ENCODE measurements around the gene FKBP8. TPM values are rescaled to one million over a fixed set of nuclear protein-coding genes. Genes with fewer than 3 reads are reported as not detected.

FKBP8 gene
- total RNA-seq, 1 experiment from 2014 or later = 182 TPM

DNA sequence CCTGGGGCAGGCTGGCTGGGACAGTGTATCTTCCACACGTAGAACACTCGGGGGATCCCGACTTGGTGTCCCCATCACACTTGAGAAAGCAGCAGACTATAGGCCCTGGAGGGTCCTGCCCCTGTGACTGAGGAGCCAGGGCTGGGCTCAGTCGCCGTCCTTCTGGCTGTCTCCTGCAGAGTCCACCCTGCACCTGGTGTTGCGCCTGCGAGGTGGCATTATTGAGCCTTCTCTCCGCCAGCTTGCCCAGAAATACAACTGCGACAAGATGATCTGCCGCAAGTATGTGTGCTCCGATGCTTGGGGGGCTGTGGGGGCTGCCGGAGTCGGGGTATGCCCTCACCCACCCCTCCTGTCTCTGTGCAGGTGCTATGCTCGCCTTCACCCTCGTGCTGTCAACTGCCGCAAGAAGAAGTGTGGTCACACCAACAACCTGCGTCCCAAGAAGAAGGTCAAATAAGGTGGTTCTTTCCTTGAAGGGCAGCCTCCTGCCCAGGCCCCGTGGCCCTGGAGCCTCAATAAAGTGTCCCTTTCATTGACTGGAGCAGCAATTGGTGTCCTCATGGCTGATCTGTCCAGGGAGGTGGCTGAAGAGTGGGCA lies 31.4 kb upstream of the FKBP8 start:
- BruUV-seq (replicated peaks) = no TSS peak
- TF ChIP-seq TCF7L2 (IDR thresholded peaks at IDR 0.05; ENCODE audit: low read depth, low read length) = no peak
- TF ChIP-seq POLR2AphosphoS5 (IDR thresholded peaks at IDR 0.05; ENCODE audit: low read depth, low read length) = no peak
- TF ChIP-seq REST (IDR thresholded peaks at IDR 0.05; ENCODE audit: insufficient read depth in 1 of 2, low read depth in 2 of 2, low read length in 1 of 2) = no peak
- TF ChIP-seq, protein P1, sequence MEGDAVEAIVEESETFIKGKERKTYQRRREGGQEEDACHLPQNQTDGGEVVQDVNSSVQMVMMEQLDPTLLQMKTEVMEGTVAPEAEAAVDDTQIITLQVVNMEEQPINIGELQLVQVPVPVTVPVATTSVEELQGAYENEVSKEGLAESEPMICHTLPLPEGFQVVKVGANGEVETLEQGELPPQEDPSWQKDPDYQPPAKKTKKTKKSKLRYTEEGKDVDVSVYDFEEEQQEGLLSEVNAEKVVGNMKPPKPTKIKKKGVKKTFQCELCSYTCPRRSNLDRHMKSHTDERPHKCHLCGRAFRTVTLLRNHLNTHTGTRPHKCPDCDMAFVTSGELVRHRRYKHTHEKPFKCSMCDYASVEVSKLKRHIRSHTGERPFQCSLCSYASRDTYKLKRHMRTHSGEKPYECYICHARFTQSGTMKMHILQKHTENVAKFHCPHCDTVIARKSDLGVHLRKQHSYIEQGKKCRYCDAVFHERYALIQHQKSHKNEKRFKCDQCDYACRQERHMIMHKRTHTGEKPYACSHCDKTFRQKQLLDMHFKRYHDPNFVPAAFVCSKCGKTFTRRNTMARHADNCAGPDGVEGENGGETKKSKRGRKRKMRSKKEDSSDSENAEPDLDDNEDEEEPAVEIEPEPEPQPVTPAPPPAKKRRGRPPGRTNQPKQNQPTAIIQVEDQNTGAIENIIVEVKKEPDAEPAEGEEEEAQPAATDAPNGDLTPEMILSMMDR (IDR thresholded peaks at IDR 0.05) = no peak
- TF ChIP-seq SIN3A (IDR thresholded peaks at IDR 0.05; ENCODE audit: borderline replicate concordance, insufficient read depth, low read depth, low read length) = no peak
- no peak for ATAC-seq
- Histone ChIP-seq H3K27ac (ENCODE audit: low read length) (no peak overlapping the region), H3K27me3 (ENCODE audit: control insufficient read depth, insufficient read depth, low read length) (no peaks in the 10 kb centered on the region), H3K4me3 (ENCODE audit: low read depth in 2 of 2, low read length in 2 of 2) (no peak overlapping the region), H3K4me1 (ENCODE audit: control insufficient read depth, insufficient read depth, low read length) (peaks cover 7% of the 10 kb centered on the region), H3K36me3 (ENCODE audit: control insufficient read depth, insufficient read depth, low read length) (no peaks in the 10 kb centered on the region), H3K9me3 (ENCODE audit: control insufficient read depth, insufficient read depth, low read depth, low read length) (no peaks in the 10 kb centered on the region)
- no peak for DNase-seq (ENCODE audit: low read depth, low spot score)
- POLR2A ChIA-PET = no interaction called here
- CTCF ChIA-PET = interaction anchor here (0.6 kb wide), 1 partner anchor 49 kb away, joined by 3 read pairs; no protein-coding TSS in a partner anchor
- in situ Hi-C loops (cut with HindIII; ENCODE audit: low pct_unique_long_range_greater_than_20kb, low sequenced_read_pairs) (no loop called here), intact Hi-C loops (cut with micrococcal nuclease; ENCODE audit: unreplicated experiment) (no loop called here)

DNA sequence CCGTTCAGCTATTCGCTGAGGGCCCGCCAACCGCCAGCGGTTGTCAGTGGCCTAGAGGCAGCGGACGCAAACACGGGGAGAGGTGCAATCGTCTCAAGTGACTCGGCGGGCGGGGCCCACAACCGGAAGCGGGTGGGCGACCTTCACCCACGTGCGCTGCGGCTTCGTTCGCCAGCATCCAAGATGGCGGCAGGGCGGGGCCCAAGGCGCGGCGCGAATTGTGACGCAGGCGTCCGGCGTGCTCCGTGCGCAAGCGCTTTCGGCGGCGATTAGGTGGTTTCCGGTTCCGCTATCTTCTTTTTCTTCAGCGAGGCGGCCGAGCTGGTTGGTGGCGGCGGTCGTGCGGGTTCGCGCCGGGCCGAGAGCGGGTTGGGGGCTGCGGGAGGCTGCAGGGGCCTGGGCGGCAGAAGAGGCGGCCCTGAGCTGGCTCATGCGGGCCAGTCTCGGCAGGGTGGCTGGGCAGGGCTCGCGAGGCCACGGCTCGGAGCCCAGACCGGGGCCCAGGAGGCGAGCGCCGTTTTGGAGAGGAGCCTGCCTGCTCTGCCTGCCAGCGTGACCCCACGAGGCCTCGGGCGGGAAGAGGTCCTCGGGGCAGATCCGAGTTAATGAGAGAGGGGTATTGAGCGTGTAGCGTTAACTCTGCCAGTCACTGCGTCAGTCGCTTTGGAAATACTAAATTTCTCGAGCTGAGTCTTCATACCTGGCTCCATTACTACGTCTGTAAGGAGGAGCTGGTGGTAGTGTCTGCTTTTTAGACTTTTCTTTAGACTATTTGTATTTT lies 28.4 kb upstream of the FKBP8 start, which contains the start of gene UBA52:
Gene UBA52, plus strand, starts transcription at position 294 of the 781 bp plus-strand sequence. CDS start 1,444 bp downstream, outside the sequence.
- Histone ChIP-seq H3K27me3 (ENCODE audit: control insufficient read depth, insufficient read depth, low read length) (no peaks in the 10 kb centered on the region), H3K36me3 (ENCODE audit: control insufficient read depth, insufficient read depth, low read length) (no peaks in the 10 kb centered on the region; the same call in 1 of the 2 replicates), H3K4me1 (ENCODE audit: control insufficient read depth, insufficient read depth, low read length) (peaks cover 7% of the 10 kb centered on the region), H3K27ac (ENCODE audit: low read length) (peak within 1 kb of the TSS; percentile 91), H3K4me3 (ENCODE audit: low read depth in 2 of 2, low read length in 2 of 2) (peak within 1 kb of the TSS; percentile 86 to 97), H3K9me3 (ENCODE audit: control insufficient read depth, insufficient read depth, low read depth, low read length) (no peaks in the 10 kb centered on the region)
- CTCF ChIA-PET = no interaction called here
- ATAC-seq (peak; percentile 97), DNase-seq (ENCODE audit: low read depth, low spot score) (peak; percentile 76)
- BruUV-seq (replicated peaks) = no TSS peak
- TF ChIP-seq TCF7L2 (IDR thresholded peaks at IDR 0.05; ENCODE audit: low read depth, low read length) (no peak), SIN3A (IDR thresholded peaks at IDR 0.05; ENCODE audit: borderline replicate concordance, insufficient read depth, low read depth, low read length) (peak; percentile 77; the same call in 1 of the 2 replicates), POLR2AphosphoS5 (IDR thresholded peaks at IDR 0.05; ENCODE audit: low read depth, low read length) (peak; percentile 90), REST (IDR thresholded peaks at IDR 0.05; ENCODE audit: insufficient read depth in 1 of 2, low read depth in 2 of 2, low read length in 1 of 2) (no peak)
- TF ChIP-seq, protein P1 (IDR thresholded peaks at IDR 0.05) = no peak
- intact Hi-C loops (cut with micrococcal nuclease; ENCODE audit: unreplicated experiment) = no loop called here
- POLR2A ChIA-PET = interaction anchor here (0.6 kb wide), 2 partner anchors 33 to 43 kb away, joined by 3 to 18 read pairs; no protein-coding TSS in a partner anchor
- in situ Hi-C loops (cut with HindIII; ENCODE audit: low pct_unique_long_range_greater_than_20kb, low sequenced_read_pairs) = no loop called here
